Stimulated activated naive CD8-positive, alpha-beta T cell treated with anti-CD3 and anti-CD28 coated beads, Interleukin-15, Interleukin-2, amounts not matched to agents 100 U/mL and 50 U/mL, for 24 hours (primary cell): Measurements from ENCODE around the gene OR51D1.

Experiments used
- ATAC-seq: fragments of 150-1000 bp; cut with Tn5 transposase; one replicate; pipeline ENCODE4 v1.10.0; 2021
- DNase-seq: peaks from one replicate; pipeline ENCODE4 v3.0.0; 2021

OR51D1 gene

GRCh38 chr11:4644233-4644632 is 7.0 kb downstream of the OR51D1 start:
- no peak for ATAC-seq

GRCh38 chr11:4645974-4646373 is 8.7 kb downstream of the OR51D1 start:
- no peak for ATAC-seq
- no peak for DNase-seq

More at GRCh38 chr11:4644233-4644632, 7.0 kb downstream of the OR51D1 start:
- no peak for DNase-seq

- ATAC-seq (no peak), DNase-seq (no peak)
Measured at GRCh38 chr11:4647766-4648165, 10.5 kb downstream of the OR51D1 start.

- DNase-seq (no peak), ATAC-seq (no peak)
Measured at GRCh38 chr11:4654635-4655369, 17.5 kb downstream of the OR51D1 start.

GRCh38 chr11:4658629-4659445 is 21.6 kb downstream of the OR51D1 start:
- ATAC-seq (no peak), DNase-seq (no peak)

- no peak for ATAC-seq
- DNase-seq, result no peak
Measured at GRCh38 chr11:4662876-4663275, 25.6 kb downstream of the OR51D1 start.

GRCh38 chr11:4664183-4664582 is 26.9 kb downstream of the OR51D1 start:
- ATAC-seq (no peak), DNase-seq (no peak)

GRCh38 chr11:4664786-4665185 is 27.5 kb downstream of the OR51D1 start:
- ATAC-seq, result no peak
- no peak for DNase-seq

GRCh38 chr11:4665424-4665823 is 28.1 kb downstream of the OR51D1 start:
- DNase-seq (no peak), ATAC-seq (no peak)

GRCh38 chr11:4671741-4672140 is 34.5 kb downstream of the OR51D1 start:
- ATAC-seq, result no peak
- DNase-seq, result no peak

GRCh38 chr11:4672470-4672869 is 35.2 kb downstream of the OR51D1 start:
- ATAC-seq (no peak), DNase-seq (no peak)

GRCh38 chr11:4673781-4674180 is 36.5 kb downstream of the OR51D1 start:
- DNase-seq (no peak), ATAC-seq (no peak)

GRCh38 chr11:4677948-4678347 is 40.7 kb downstream of the OR51D1 start:
- ATAC-seq (no peak), DNase-seq (no peak)

GRCh38 chr11:4680341-4680740 is 43.1 kb downstream of the OR51D1 start:
- ATAC-seq, result no peak

GRCh38 chr11:4682623-4683419 is 45.5 kb downstream of the OR51D1 start:
- DNase-seq (no peak), ATAC-seq (no peak)

More at GRCh38 chr11:4680341-4680740, 43.1 kb downstream of the OR51D1 start:
- no peak for DNase-seq

GRCh38 chr11:4684631-4685285 is 47.5 kb downstream of the OR51D1 start:
- ATAC-seq, result no peak
- no peak for DNase-seq
